Activated CD8-positive, alpha-beta memory T cell treated with anti-CD3 and anti-CD28 coated beads, Interleukin-2, amount 50 U/mL, for 1 hour (primary cell): ENCODE data around the gene CHST15.

Experiments used
- DNase-seq: peaks from one replicate; pipeline ENCODE4 v3.0.0-alpha.2; 2020; ENCODE audit errors: extremely low read depth

The CHST15 gene

DNA sequence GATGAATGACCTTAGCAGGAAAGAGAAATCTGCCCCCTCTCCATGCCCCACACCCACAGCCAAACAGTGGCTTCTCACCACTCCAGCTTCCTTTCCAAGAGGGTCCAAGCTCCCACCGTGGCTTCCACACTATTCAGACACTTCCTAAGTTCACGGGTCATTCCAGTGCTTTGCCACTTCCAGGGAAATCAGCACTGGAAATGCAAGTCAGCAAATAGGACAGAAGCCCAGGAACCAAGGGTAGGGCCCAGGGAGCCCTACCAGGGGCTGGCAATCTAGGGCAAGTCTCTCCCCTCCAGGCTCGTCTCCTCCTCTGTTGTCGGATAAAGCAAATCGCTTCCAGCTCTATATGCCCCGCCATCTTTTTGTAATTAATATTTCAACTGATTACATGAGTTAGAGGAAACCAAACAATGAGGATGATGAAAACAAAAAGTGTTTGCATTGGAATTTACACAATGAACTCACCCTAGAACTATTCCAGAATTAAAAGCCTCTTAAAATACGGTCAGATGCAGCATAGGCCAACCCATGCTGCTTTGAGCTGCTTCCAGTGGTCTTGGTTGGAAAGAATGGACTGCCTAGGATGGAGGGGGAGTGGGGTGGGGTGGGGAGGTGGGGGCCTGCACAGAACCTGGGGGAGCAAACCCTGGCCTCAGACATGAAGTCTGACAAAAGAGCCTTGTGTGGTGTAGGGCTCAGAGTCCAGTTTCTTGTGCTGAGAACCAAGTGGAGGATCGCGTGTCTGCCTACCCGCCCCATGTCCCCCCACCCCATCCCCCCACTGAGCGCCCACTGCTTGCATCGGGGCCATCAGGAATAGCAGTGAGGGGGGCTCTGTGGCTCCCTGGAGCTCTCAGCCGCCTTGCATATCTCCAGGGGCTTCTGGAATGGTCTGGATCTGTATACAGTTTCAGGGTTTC is 127.2 kb downstream of the CHST15 start:
- no peak for DNase-seq

DNA sequence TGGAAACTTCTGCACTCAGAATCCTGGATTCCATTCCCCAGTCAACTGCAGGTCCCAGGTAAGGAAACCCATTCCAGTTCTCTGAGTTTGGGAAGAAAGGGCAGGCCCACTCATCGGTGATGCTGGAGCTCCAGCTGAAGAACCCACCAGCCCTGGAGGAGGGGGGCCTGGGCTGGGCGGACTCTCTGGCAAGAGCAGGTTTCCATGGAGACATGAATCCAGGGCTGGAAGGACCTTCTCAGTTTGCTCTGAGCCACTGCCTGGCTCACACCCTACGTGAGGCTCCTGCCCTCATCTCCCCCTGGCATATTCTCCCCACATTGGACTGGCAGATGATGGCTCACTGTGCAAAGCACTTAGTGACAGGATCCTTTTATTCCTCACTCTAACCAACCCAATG is 128.4 kb downstream of the CHST15 start:
- no peak for DNase-seq

DNA sequence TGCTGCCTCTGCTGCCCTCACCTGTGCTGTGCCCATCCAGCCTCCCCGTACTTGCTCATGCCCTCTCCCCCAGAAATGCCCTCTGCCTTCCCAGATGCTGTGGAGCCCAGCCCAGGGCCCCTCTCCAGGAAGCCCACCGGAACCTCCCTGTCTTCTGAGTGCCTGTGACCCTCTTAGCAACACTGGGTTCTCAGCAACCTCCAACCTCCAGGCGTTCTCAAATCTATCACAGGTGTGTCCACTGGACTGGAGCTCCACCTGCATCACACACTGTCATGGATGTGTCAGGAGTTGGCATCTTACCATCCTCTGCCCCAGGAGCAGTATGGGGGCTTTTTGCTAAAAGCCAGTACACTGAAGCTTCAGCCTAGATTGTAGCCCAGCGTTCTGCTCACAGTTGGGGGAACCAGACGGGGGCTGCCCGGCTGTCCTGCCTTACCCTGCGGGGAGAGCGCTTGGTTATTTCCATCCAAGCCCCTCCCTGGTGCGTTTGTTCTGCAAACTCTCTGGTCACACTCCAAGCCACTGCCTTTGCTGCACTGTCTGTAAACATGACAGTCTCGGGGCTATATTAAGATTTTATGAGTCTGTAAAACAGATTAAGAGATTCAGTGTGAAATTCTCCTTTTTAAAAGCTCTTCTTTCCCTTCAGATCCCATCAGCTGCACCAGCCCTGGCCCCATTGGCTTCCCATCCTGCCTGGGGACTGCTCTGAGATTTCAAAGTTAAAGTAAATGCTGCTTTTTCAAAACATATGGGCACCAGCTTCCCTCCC is 130.5 kb downstream of the CHST15 start:
- DNase-seq: no peak

DNA sequence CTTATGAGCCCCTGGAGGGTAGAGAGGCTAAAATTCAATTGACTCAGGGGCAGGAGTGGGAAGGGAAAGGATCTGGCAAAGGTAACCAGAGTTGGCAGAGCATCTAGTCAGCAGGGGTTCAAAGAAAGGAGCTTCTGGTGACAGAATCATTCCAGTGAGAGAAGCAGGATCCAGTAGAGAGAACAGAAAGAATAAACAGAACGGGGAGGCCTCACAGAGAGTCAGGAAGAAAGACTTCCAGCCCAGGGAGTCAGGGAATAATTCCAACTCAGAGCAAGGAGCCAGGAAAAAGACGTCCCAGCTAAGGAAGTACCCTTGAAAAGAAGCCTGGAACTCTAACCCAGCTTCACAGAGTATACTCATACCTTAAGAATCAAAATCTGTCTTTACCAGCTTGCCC is 135.2 kb downstream of the CHST15 start:
- no peak for DNase-seq
